ENCODE measurements around the gene FOXC1.

Gene FOXC1

GRCh38 chr6:1611572-1612298 is 2.0 kb downstream of the FOXC1 start:
- no peak for FAIRE-seq
- no peak for DNase-seq (ENCODE audit: insufficient read length, low spot score)

GRCh38 chr6:1612299-1612973 is 2.7 kb downstream of the FOXC1 start:
- FAIRE-seq (no peak), DNase-seq (ENCODE audit: insufficient read length, low spot score) (no peak)

GRCh38 chr6:1612974-1613306 is 3.2 kb downstream of the FOXC1 start:
- no peak for FAIRE-seq
- DNase-seq (ENCODE audit: insufficient read length, low spot score): no peak

- no peak for DNase-seq (ENCODE audit: insufficient read length, low spot score)
- no peak for FAIRE-seq
Observed at GRCh38 chr6:1613346-1613687, 3.6 kb downstream of the FOXC1 start.

GRCh38 chr6:1613688-1614447 is 4.2 kb downstream of the FOXC1 start:
- DNase-seq (ENCODE audit: insufficient read length, low spot score): no peak
- FAIRE-seq: no peak

- FAIRE-seq: no peak
- DNase-seq (ENCODE audit: insufficient read length, low spot score): no peak
Observed at GRCh38 chr6:1614448-1615150, 4.9 kb downstream of the FOXC1 start.

- FAIRE-seq (no peak), DNase-seq (ENCODE audit: insufficient read length, low spot score) (no peak)
Observed at GRCh38 chr6:1615151-1615852, 5.6 kb downstream of the FOXC1 start.

- DNase-seq (ENCODE audit: insufficient read length, low spot score) (no peak), FAIRE-seq (no peak)
Observed at GRCh38 chr6:1615853-1616420, 6.2 kb downstream of the FOXC1 start.

GRCh38 chr6:1616701-1617463 is 7.2 kb downstream of the FOXC1 start:
- DNase-seq (ENCODE audit: insufficient read length, low spot score) (no peak), FAIRE-seq (no peak)

- FAIRE-seq: no peak
- no peak for DNase-seq (ENCODE audit: insufficient read length, low spot score)
Observed at GRCh38 chr6:1617466-1618310, 8.0 kb downstream of the FOXC1 start.

GRCh38 chr6:1618311-1619097 is 8.8 kb downstream of the FOXC1 start:
- no peak for DNase-seq (ENCODE audit: insufficient read length, low spot score)
- FAIRE-seq: no peak

- DNase-seq (ENCODE audit: insufficient read length, low spot score): no peak
- FAIRE-seq: no peak
Observed at GRCh38 chr6:1619098-1619672, 9.5 kb downstream of the FOXC1 start.

- FAIRE-seq (no peak), DNase-seq (ENCODE audit: insufficient read length, low spot score) (no peak)
Observed at GRCh38 chr6:1619673-1620503, 10.2 kb downstream of the FOXC1 start.

GRCh38 chr6:1620504-1621069 is 10.9 kb downstream of the FOXC1 start:
- DNase-seq (ENCODE audit: insufficient read length, low spot score) (no peak), FAIRE-seq (no peak)

- no peak for FAIRE-seq
- no peak for DNase-seq (ENCODE audit: insufficient read length, low spot score)
Observed at GRCh38 chr6:1621070-1621701, 11.5 kb downstream of the FOXC1 start.

All from GM19239 (cell line).